HCT116 (cell line): ENCODE data around the gene ZMYM5. TPM values are rescaled to one million over a fixed set of nuclear protein-coding genes. Genes with fewer than 3 reads are reported as not detected.

Experiments
- ATAC-seq: fragments of 200-7000 bp; cut with Tn5 transposase; 2 replicates; pipeline ENCODE4 v1.9.1; 2020; ENCODE audit warnings: mild to moderate bottlenecking, moderate library complexity
- BruUV-seq: library from RNA; stranded (reverse); fragments of 400-500 nt; replicated peaks from 2 replicates; lab custom pipeline; 2021; lab: Mats Ljungman, UMichigan
- CTCF ChIA-PET: fragments of 300-600 bp; sonication (Branson Sonifier 250); formaldehyde crosslinking; loops from one replicate; lab custom pipeline; 2021; ENCODE audit warnings: antibody characterized with exemption; lab: Charles Lee
- POLR2A ChIA-PET: fragments of 300-600, 350-600 bp; sonication (Branson Sonifier 250); formaldehyde crosslinking; loops from one replicate; lab custom pipeline; 2021; ENCODE audit warnings: antibody characterized with exemption; lab: Charles Lee
- RAD21 ChIA-PET, 2 experiments: fragments of 300-600 bp; sonication (Branson Sonifier 250); formaldehyde crosslinking; loops; one replicate each; lab custom pipeline; 2023; ENCODE audit warnings: low total read pairs in 2 of 2; ENCODE audit not compliant: uncharacterized antibody in 2 of 2, unreplicated experiment in 2 of 2, low non-redundant PET in 1 of 2; lab: Charles Lee
- DNase-seq: peaks from one replicate; pipeline ENCODE4 v3.0.0-alpha.2; 2010; ENCODE audit warnings: low read depth, low spot score
- H2AFZ ChIP-seq: fragments of 200-600 bp; shearing (Covaris generic), sonication (generic); 2 replicates; pipeline ENCODE4 v1.6.1; 2017; ENCODE audit warnings: low read depth, mixed run types, mixed read lengths, antibody characterized with exemption, low read length; ENCODE audit not compliant: poor library complexity, severe bottlenecking
- H3K27ac ChIP-seq: 2 replicates; pipeline ENCODE4 v1.5.1; 2012; ENCODE audit warnings: low read depth, low read length
- H3K27me3 ChIP-seq: fragments of 200-600 bp; sonication (generic); 2 replicates; pipeline ENCODE4 v1.6.1; 2016; ENCODE audit warnings: mixed run types, low read length, mixed read lengths; ENCODE audit not compliant: insufficient read depth
- H3K36me3 ChIP-seq, 2 experiments: fragments of 200-500 bp in 1 of 2; fragments of 200-600 bp in 1 of 2; sonication (Bioruptor generic) in 1 of 2; sonication (generic) in 1 of 2; 2 replicates each; pipeline versions ENCODE4 v1.5.1 to v1.6.1; 2014 to 2016; ENCODE audit warnings: low read length in 2 of 2, inconsistent platforms in 1 of 2, mixed read lengths in 1 of 2, mixed run types in 1 of 2; ENCODE audit not compliant: insufficient read depth in 2 of 2, control insufficient read depth in 1 of 2
- H3K4me1 ChIP-seq, 2 experiments: fragments of 200-600 bp in 1 of 2; sonication (generic) in 1 of 2; 2 replicates each; pipeline versions ENCODE4 v1.5.1 to v1.6.1; 2012 to 2017; ENCODE audit warnings: low read length in 2 of 2, inconsistent platforms in 1 of 2, mild to moderate bottlenecking in 1 of 2, mixed read lengths in 1 of 2, mixed run types in 1 of 2, moderate library complexity in 1 of 2; ENCODE audit not compliant: insufficient read depth in 2 of 2, control insufficient read depth in 1 of 2
- H3K4me2 ChIP-seq: fragments of 200-600 bp; sonication (generic); 2 replicates; pipeline ENCODE4 v1.6.1; 2017; ENCODE audit warnings: mixed run types, low read length, mixed read lengths
- H3K4me3 ChIP-seq, 2 experiments: fragments of 200-600 bp in 1 of 2; sonication (generic) in 1 of 2; replicated peaks in 1 of 2; 2 replicates each; pipeline ENCODE4 v1.5.1; 2011 to 2016; ENCODE audit warnings: low read length in 2 of 2, control low read depth in 1 of 2, low read depth in 1 of 2, mild to moderate bottlenecking in 1 of 2, mixed read lengths in 1 of 2, mixed run types in 1 of 2
- H3K79me2 ChIP-seq: fragments of 200-600 bp; sonication (generic); 2 replicates; pipeline ENCODE4 v1.6.1; 2017; ENCODE audit warnings: mild to moderate bottlenecking, mixed run types, low read length, moderate library complexity, mixed read lengths; ENCODE audit not compliant: insufficient read depth
- H3K9ac ChIP-seq: fragments of 200-600 bp; sonication (generic); 2 replicates; pipeline ENCODE4 v1.6.1; 2016; ENCODE audit warnings: low read length, mixed read lengths
- H3K9me2 ChIP-seq: fragments of 200-600 bp; sonication (generic), shearing (Covaris generic); 2 replicates; pipeline ENCODE4 v1.6.1; 2017; ENCODE audit warnings: mixed run types, mild to moderate bottlenecking, moderate library complexity; ENCODE audit not compliant: insufficient read depth
- H3K9me3 ChIP-seq, 2 experiments: fragments of 200-500 bp in 1 of 2; fragments of 200-600 bp in 1 of 2; sonication (Bioruptor generic) in 1 of 2; sonication (generic) in 1 of 2; 2 replicates each; pipeline ENCODE4 v1.6.1; 2014 to 2017; ENCODE audit warnings: low read length in 2 of 2, mixed read lengths in 2 of 2, inconsistent platforms in 1 of 2, low read depth in 1 of 2, mild to moderate bottlenecking in 1 of 2, mixed run types in 1 of 2, moderate library complexity in 1 of 2; ENCODE audit not compliant: control insufficient read depth in 1 of 2, insufficient read depth in 1 of 2
- H4K20me1 ChIP-seq: fragments of 200-600 bp; sonication (generic), shearing (Covaris generic); 2 replicates; pipeline ENCODE4 v1.6.1; 2017; ENCODE audit warnings: mixed run types, mild to moderate bottlenecking, moderate library complexity; ENCODE audit not compliant: insufficient read depth
- ATF3 ChIP-seq: IDR thresholded peaks from 2 replicates; pipeline ENCODE4 v1.6.1; 2012
- CEBPB ChIP-seq: IDR thresholded peaks from 2 replicates; pipeline ENCODE4 v1.6.1; 2012; ENCODE audit warnings: low read depth
- EGR1 ChIP-seq: IDR thresholded peaks from 2 replicates; pipeline ENCODE4 v1.6.1; 2012; ENCODE audit warnings: low read depth
- ELF1 ChIP-seq: IDR thresholded peaks from 2 replicates; pipeline ENCODE4 v1.6.1; 2012; ENCODE audit warnings: low read depth, borderline replicate concordance
- EZH2 ChIP-seq: fragments of 200-600 bp; sonication (generic); IDR thresholded peaks from 2 replicates; pipeline ENCODE4 v1.6.1; 2017; ENCODE audit warnings: antibody characterized with exemption, mixed run types
- EZH2phosphoT487 ChIP-seq: fragments of 200-600 bp; IDR thresholded peaks from 2 replicates; pipeline ENCODE4 v1.6.1; 2018; ENCODE audit warnings: antibody characterized with exemption, borderline replicate concordance
- FOSL1 ChIP-seq: IDR thresholded peaks from 2 replicates; pipeline ENCODE4 v1.6.1; 2012; ENCODE audit warnings: low read depth
- JUND ChIP-seq: IDR thresholded peaks from 2 replicates; pipeline ENCODE4 v1.6.1; 2012
- MAX ChIP-seq: IDR thresholded peaks from 2 replicates; pipeline ENCODE4 v1.6.1; 2012
- POLR2A ChIP-seq: IDR thresholded peaks from 2 replicates; pipeline ENCODE4 v1.7.0; 2011; ENCODE audit warnings: borderline replicate concordance; ENCODE audit not compliant: insufficient read depth, insufficient read length; ENCODE audit errors: extremely low read depth
- RAD21 ChIP-seq: IDR thresholded peaks from 2 replicates; pipeline ENCODE4 v1.6.1; 2012; ENCODE audit warnings: low read depth, mild to moderate bottlenecking
- REST ChIP-seq: IDR thresholded peaks from 2 replicates; pipeline ENCODE4 v1.6.1; 2012; ENCODE audit warnings: low read depth
- SIN3A ChIP-seq: IDR thresholded peaks from 2 replicates; pipeline ENCODE4 v1.6.1; 2012; ENCODE audit warnings: low read depth
- SRF ChIP-seq: IDR thresholded peaks from 2 replicates; pipeline ENCODE4 v1.6.1; 2012; ENCODE audit warnings: low read depth
- ZBTB33 ChIP-seq: IDR thresholded peaks from 2 replicates; pipeline ENCODE4 v1.6.1; 2011; ENCODE audit warnings: mild to moderate bottlenecking, low read length, moderate library complexity; ENCODE audit not compliant: insufficient replicate concordance; ENCODE audit errors: extremely low read depth
- ZNF274 ChIP-seq: fragments of 200-500 bp; sonication (Bioruptor generic); IDR thresholded peaks from 2 replicates; pipeline ENCODE4 v1.6.1; 2014; ENCODE audit warnings: mild to moderate bottlenecking, low read depth, low read length, inconsistent platforms
- intact Hi-C: fragments of 100-400 bp; cut with micrococcal nuclease; formaldehyde crosslinking; loops from 2 replicates; pipeline ENCODE4 v1.10.0; 2022
- total RNA-seq: library from RNA; stranded (reverse); gene quantifications from one replicate; pipeline ENCODE4 v1.2.1, GENCODE V29; 2021; ENCODE audit not compliant: unreplicated experiment

The ZMYM5 gene
- total RNA-seq, 1 experiment from 2014 or later = 9.6 TPM

GRCh38 chr13:19805765-19806164 is 57.7 kb downstream of the ZMYM5 start:
- H3K4me1 ChIP-seq = no peaks in the 10 kb centered on the region
- no peak for ATAC-seq
- intact Hi-C loops = no loop called here
- no peaks in the 10 kb centered on the region for H4K20me1 ChIP-seq
- no peak for DNase-seq
- POLR2A ChIA-PET = no interaction called here
- TF ChIP-seq MAX = no peak
- TF ChIP-seq POLR2A = no peak
- no peak for TF ChIP-seq ELF1
- no peak for TF ChIP-seq EGR1
- no peak for TF ChIP-seq FOSL1
- no peak for TF ChIP-seq JUND
- no peak for TF ChIP-seq ATF3
- no peak for TF ChIP-seq CEBPB
- TF ChIP-seq SRF = no peak
- TF ChIP-seq ZBTB33 = no peak
- TF ChIP-seq ZNF274 = no peak
- TF ChIP-seq REST = no peak
- no peak for TF ChIP-seq SIN3A
- no peak for TF ChIP-seq EZH2phosphoT487
- TF ChIP-seq RAD21 = no peak
- no peak for TF ChIP-seq EZH2
- H3K9me3 ChIP-seq = no peaks in the 10 kb centered on the region
- RAD21 ChIA-PET = no interaction called here
- H3K9me2 ChIP-seq = no peaks in the 10 kb centered on the region
- H3K27me3 ChIP-seq = no peaks in the 10 kb centered on the region
- H3K36me3 ChIP-seq = no peaks in the 10 kb centered on the region
- no TSS peak for BruUV-seq
- CTCF ChIA-PET = no interaction called here
- H3K4me3 ChIP-seq = no peak overlapping the region
- no peak overlapping the region for H3K27ac ChIP-seq
- no peaks in the 10 kb centered on the region for H3K79me2 ChIP-seq
- H3K9ac ChIP-seq = no peak overlapping the region
- H2AFZ ChIP-seq = no peak overlapping the region
- no peak overlapping the region for H3K4me2 ChIP-seq
